H1 (cell line): ENCODE data around the gene CFAP65. TPM values are rescaled to one million over a fixed set of nuclear protein-coding genes. Genes with fewer than 3 reads are reported as not detected.

Source experiments
- E2F6 ChIP-seq: IDR thresholded peaks from 2 replicates; pipeline ENCODE4 v1.6.1; 2012; ENCODE audit warnings: inconsistent platforms
- polyA plus RNA-seq, 7 experiments: library from polyadenylated mRNA; depleted of rRNA in 3 of 7; stranded (reverse) in 5 of 7; unstranded in 2 of 7; fragments of >200 nt in 5 of 7; fragments of 200-250 nt in 2 of 7; gene quantifications; 1 replicate in 5 of 7; 2 replicates in 1 of 7; 4 replicates in 1 of 7; pipeline versions ENCODE4 v1.2.1 to v1.2.3, GENCODE V29; 2011 to 2013; ENCODE audit warnings: missing spikeins in 2 of 7, mixed read lengths in 2 of 7
- total RNA-seq: library from RNA; stranded (reverse); fragmentation: NEBNext Ultra II Directional; extraction: Animal tissue kit (Norgen Biotek cat#: 25700); gene quantifications from 2 replicates; pipeline ENCODE4 v1.2.1, GENCODE V29; 2021

The CFAP65 gene
- total and polyA plus RNA-seq, 2 of the 8 experiments (the other 6 are each of a cell fraction or from before 2014, with no cell fraction given) = 0.19 to 0.45 TPM

GRCh38 chr2:219021591-219021990, 19.7 kb downstream of the CFAP65 start (continued):
- TF ChIP-seq E2F6 = no peak
- TF ChIP-seq, all 59 proteins: peak for 0
